Jurkat, Clone E6-1 (cell line): Measurements from ENCODE around the gene YKT6.
"Not testable (repeated sequence)": the region's sequence is repeated elsewhere in the genome, so short reads cannot be mapped to it uniquely, and the experiment has no call there.

ENCODE experiments used
- DNase-seq: peaks from one replicate; pipeline ENCODE4 v3.0.0-alpha.2; 2011; ENCODE audit warnings: low read depth, low spot score
- H3K4me3 ChIP-seq: 2 replicates; pipeline ENCODE4 v1.5.1; 2011; ENCODE audit warnings: mild to moderate bottlenecking, low read length, control low read depth, moderate library complexity

Gene YKT6

DNA sequence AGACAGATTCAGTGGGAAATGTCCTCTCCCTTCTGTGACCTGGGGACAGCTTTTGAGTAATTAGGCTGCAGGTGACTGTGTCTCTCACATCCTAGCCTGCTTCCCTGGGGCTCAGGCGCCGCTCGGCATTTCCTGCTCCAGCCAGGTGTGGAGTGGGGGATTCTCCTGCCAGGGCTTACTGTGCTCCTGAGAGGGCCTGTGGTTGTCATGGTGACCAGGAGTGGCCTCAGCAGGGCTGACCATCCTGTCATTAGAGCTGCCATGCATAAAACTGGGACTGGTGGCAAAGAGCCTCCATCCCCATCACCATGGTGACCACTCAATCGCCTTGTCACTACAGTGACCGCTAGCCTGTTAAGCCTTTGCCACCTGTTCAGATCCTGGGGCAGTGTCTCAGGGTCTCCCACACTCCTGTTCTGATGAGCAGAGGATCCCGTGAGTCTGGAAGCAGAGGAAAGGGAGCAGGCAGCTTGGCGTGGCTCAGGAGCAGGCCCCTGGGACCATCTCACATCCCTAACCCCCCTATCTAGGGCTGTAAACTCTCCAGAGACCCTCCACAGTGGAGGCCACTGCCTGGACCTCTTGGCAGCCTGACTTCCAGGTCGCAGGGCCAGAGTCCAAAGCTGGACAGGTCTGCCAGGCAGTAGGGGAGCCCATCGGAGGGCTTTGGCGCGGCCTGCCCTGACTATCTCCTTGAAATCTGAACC lies 11.3 kb upstream of the YKT6 start, which contains the start of gene GCK:
Gene GCK, minus strand, starts transcription at position 154 of the 707 bp plus-strand sequence. CDS start 486 bp downstream, outside the sequence.
- no peak for DNase-seq
- no peak within 1 kb of the TSS for H3K4me3 ChIP-seq

- no peak for DNase-seq
- H3K4me3 ChIP-seq = no peak overlapping the region
These were observed 10.5 kb upstream of the YKT6 start for GRCh38 chr7:44189993-44190872.

DNA sequence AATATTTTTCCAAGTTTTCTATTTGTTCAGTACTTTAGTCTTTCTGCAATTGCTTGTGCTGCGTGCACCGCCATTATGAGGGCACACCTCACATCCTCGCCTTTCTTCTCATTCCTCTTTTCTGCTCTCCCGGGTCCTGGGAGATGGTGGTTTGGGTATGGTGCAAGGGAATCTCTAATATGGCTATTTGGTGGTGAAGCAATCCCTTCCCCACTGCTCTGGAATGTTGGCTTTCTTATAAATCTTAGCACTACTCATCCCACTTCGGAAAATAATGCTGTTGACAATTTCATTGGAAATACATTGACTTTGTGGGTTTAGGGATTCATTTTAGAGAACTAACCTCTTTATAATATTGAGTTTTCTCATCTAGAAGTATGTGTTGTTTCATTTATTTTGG lies 9.6 kb upstream of the YKT6 start:
- no peak for DNase-seq
- no peak overlapping the region for H3K4me3 ChIP-seq

DNA sequence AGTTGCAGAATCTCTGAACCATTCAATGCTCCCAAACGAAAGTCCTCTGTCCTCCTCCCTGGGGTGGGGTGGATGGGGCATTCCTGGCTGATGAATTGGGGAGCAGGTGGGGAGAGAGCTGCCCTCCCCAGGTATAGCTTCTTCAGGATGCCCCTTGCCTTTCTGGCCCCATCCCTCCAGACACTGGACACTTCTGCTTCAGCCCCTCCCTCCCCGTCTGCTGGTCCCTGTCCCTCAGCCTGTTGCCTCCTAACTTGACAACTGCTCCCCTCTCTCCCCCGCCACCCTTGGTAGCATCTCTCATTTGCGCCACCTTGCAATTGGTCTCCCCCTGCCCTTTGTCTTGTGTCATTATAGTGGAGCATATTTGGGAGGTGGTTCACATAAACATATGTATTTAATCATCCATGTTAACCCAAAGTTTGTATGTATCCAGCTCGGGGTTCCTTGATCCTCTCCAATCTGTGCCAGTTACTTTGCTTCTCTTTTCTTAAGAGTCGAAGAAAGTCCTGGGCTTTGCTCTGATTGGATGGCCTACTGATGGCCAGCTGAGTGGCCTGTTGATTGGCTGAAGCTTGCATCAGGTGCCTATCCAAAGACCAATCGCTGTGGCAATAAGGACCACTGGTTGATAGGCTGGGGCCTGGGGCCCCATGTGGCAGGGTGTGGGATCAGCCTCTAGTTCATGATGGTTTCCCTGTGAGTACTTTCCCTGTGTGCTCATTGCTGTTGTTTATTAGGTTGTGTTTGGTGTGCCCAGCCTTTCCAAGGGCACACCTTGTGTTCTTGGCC lies 7.6 kb upstream of the YKT6 start:
- DNase-seq = peak; percentile 32
- H3K4me3 ChIP-seq = no peak overlapping the region

DNA sequence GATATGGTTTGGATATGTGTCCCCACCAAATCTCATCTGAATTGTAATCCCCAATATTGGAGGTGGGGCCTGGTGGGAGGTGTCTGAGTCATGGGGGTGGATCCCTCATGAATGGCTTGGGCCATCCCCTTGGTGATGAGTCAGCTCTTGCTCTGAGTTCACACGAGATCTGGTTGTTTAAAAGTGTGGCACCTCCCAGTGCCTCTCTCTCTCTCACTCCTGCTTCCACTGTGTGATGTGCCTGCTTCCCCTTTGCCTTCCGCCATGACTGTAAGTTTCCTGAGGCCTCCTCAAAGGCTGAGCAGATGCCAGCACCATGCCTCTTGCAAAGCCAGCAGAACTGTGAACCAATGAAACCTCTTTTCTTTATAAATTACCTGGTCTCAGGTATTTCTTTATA lies 6.7 kb upstream of the YKT6 start:
- DNase-seq = no peak
- no peak overlapping the region for H3K4me3 ChIP-seq

- no peak overlapping the region for H3K4me3 ChIP-seq
- no peak for DNase-seq
These were observed 6.1 kb upstream of the YKT6 start for GRCh38 chr7:44194562-44195145.

- H3K4me3 ChIP-seq = no peak overlapping the region
- peak; percentile 20 for DNase-seq
These were observed 4.9 kb upstream of the YKT6 start for GRCh38 chr7:44195889-44196288.

DNA sequence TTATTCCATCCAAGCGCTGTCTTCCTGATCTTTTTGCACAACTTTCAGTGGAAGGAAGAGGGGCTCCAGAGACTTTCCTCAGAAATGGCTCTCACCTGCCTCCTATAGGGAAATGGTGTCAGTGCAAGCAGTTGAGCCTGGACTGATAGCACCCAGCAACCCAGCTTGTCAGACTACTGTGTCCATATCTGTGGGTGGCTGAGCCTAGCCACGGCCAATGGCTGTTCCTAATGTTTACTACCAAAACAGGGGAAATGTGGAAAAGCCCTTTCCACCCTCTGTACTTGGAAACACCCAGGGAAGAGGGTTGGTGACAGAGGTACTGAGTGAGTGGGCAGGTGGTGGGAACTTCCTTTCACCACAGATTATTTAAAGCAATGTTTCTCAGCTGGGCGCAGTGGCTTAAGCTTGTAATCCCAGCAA lies 4.3 kb upstream of the YKT6 start:
- no peak overlapping the region for H3K4me3 ChIP-seq
- peak; percentile 52 for DNase-seq

DNA sequence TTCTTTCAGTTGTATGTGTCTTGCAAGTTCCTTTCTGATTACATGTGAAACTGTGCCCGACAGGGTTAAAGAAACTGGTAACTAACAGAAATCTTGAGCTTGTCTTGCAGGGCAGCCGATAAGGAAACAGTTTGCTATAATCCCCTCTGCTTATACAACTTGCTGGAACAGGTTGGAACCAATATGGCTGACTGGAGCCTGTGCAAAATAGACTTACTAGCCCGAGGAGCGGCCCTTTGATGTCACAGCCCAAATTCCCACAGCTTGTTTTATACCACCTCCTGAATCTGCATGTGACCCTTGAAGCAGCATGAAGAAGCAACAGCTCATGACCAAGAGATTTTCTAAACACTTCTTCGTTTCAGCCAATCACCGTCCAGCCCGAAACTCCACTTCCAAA lies 3.3 kb upstream of the YKT6 start:
- DNase-seq = no peak
- no peak overlapping the region for H3K4me3 ChIP-seq

DNA sequence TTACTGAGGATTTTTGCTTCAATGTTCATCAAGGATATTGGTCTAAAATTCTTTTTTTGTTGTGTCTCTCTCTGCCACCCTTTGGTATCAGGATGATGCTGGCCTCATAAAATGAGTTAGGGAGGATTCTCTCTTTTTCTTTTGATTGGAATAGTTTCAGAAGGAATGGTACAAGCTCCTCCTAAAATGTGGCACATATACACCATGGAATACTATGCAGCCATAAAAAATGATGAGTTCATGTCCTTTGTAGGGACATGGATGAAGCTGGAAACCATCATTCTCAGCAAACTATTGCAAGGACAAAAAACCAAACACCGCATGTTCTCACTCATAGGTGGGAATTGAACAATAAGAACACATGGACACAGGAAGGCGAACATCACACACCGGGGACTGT lies 615 bp upstream of the YKT6 start:
- DNase-seq, H3K4me3 ChIP-seq: not testable (repeated sequence)

- no peak for DNase-seq
- H3K4me3 ChIP-seq = peak overlapping the region; percentile 79
These were observed 1.0 kb downstream of the YKT6 start for GRCh38 chr7:44201813-44202212.

- no peak for DNase-seq
- no peak overlapping the region for H3K4me3 ChIP-seq
These were observed 5.2 kb downstream of the YKT6 start for GRCh38 chr7:44206008-44206407.

DNA sequence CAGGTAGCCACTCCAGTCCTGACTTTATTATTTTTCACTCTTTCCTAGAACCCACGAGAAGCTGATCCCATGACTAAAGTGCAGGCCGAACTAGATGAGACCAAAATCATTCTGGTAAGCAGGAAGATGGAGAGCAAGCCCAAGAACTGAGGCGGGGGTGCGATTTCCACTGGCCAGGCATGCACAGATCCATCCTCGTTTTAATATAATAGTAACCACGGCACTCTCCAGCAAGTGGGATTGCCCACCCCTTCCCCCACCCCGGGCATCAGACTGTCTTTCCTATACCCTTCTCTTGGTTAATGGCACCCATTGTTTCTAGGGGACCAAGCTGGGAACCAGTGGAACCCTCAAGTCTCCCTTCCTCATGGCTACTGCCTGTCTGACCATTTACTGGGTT lies 7.3 kb downstream of the YKT6 start:
- DNase-seq = no peak
- H3K4me3 ChIP-seq = no peak overlapping the region

- H3K4me3 ChIP-seq = no peak overlapping the region
- DNase-seq = no peak
These were observed 9.3 kb downstream of the YKT6 start for GRCh38 chr7:44210107-44210506.

DNA sequence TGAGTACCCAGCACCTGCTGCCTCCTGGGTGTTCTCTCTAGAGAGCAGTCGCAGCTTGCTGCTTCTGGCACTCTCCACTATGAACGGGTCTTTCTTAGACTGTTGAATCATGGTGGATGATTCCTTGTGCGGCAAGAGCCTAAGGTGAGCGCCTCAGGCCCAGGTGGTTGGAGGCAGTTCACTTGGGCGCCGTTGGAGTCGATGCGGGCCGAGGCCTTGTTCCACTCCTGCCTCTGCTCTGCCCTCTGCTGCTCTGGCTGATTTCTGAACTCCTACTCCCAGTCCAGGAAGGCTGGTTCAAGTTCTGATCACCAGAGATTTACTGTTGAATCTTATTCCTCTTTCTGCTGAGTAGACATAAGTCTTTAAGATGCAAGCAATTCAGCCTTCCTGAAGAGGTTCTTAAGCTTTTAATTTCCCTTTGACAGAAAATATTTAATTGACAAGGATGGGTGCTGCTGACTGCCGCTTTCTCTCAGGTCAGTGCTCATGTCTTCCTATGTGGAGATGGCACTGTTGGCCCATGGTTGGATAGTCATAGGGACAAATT lies 10.4 kb downstream of the YKT6 start:
- DNase-seq = no peak
- H3K4me3 ChIP-seq = no peak overlapping the region

DNA sequence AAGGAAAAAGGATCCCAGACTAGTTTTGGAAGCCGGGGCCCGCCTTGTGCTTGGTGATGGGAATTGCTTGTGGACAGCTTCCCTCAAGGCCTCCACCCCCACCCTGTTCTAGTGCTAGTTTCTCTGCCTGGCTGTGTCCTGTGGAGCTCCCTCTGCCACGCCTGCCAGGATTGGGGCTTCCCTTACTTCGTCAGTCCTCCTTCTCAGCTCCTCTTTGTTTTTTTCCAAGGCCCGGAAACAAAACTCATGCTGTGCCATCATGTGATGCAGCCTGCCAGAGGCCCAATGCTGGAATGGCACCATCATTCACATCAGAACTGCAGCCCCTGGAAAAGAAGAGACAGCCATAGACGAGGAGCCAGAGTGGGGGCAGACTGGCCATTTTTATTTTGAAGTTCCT lies 11.2 kb downstream of the YKT6 start:
- DNase-seq = no peak
- no peak overlapping the region for H3K4me3 ChIP-seq

DNA sequence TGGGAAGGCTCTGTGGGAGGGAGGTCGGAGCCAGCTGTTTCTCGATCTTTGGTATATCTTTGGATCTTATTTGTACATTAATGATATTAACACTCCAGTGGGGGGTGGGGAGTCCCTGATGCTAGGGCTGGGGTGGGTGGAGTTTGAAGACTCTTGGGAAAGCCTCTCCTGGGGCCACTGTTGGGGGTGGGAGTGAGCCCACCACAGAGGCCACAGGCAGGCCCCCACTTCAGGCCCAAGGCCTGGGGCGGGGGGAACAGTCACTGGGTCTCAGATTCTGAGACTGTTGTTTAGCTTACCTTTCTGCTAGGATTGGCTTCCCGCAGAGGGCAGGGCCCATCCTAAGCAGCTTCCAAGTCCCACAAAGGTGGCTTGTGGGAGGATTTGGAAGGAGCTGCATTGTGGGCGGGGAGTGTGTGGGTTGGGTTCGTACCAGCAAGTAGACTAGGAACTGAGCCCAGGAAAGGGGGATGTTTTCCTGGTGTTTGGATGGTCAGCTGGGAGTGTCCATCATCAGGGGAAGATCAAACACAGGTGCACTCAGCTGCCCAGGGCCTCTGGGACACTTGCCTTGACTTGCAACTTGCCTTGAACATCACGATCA lies 11.9 kb downstream of the YKT6 start:
- DNase-seq = no peak
- no peak overlapping the region for H3K4me3 ChIP-seq

GRCh38 chr7:44213206-44213876 lies 12.6 kb downstream of the YKT6 start:
- no peak for DNase-seq
- H3K4me3 ChIP-seq = no peak overlapping the region
